PC-3 (cell line): Measurements from ENCODE around the gene TRPM2. TPM values are rescaled to one million over a fixed set of nuclear protein-coding genes. Genes with fewer than 3 reads are reported as not detected.

Experiments used
- ATAC-seq: fragments of 200-7000 bp; cut with Tn5 transposase; 2 replicates; pipeline ENCODE4 v1.9.1; 2020; ENCODE audit warnings: mild to moderate bottlenecking, moderate library complexity
- BruUV-seq: library from RNA; stranded (reverse); fragments of 400-500 nt; replicated peaks from 2 replicates; lab custom pipeline; 2021; lab: Mats Ljungman, UMichigan
- CTCF ChIA-PET: fragments of 300-600 bp; sonication (Branson Sonifier 250); formaldehyde crosslinking; loops from one replicate; lab custom pipeline; 2022; ENCODE audit warnings: antibody characterized with exemption; lab: Charles Lee
- POLR2A ChIA-PET: fragments of 300-600 bp; sonication (Branson Sonifier 250); formaldehyde crosslinking; loops from one replicate; lab custom pipeline; 2022; ENCODE audit warnings: antibody characterized with exemption; ENCODE audit not compliant: unreplicated experiment; lab: Charles Lee
- DNase-seq: peaks from one replicate; pipeline ENCODE4 v3.0.0-alpha.2; 2015
- H2AFZ ChIP-seq: fragments of 300-600 bp; sonication (generic); 2 replicates; pipeline ENCODE4 v1.6.0; 2016; ENCODE audit warnings: antibody characterized with exemption, low read length
- H3F3A ChIP-seq: fragments of 300-600 bp; sonication (generic); one replicate; pipeline ENCODE4 v1.6.0; 2017; ENCODE audit warnings: antibody characterized with exemption, low read length, control low read depth, mild to moderate bottlenecking; ENCODE audit not compliant: unreplicated experiment
- H3K27ac ChIP-seq: fragments of 300-600 bp; sonication (generic); 2 replicates; pipeline ENCODE4 v1.5.1; 2016; ENCODE audit warnings: mild to moderate bottlenecking, low read length
- H3K27me3 ChIP-seq: fragments of 300-600 bp; sonication (generic); 2 replicates; pipeline ENCODE4 v1.6.1; 2016; ENCODE audit warnings: low read length, mixed read lengths
- H3K36me3 ChIP-seq: fragments of 300-600 bp; sonication (generic); 2 replicates; pipeline ENCODE4 v1.6.1; 2016; ENCODE audit warnings: low read depth, mixed run types, low read length, mixed read lengths
- H3K4me1 ChIP-seq: fragments of 300-600 bp; sonication (generic); 2 replicates; pipeline ENCODE4 v1.5.1; 2016; ENCODE audit warnings: low read length; ENCODE audit not compliant: insufficient read depth
- H3K4me2 ChIP-seq: fragments of 300-600 bp; sonication (generic); 2 replicates; pipeline ENCODE4 v1.6.0; 2016; ENCODE audit warnings: low read length
- H3K4me3 ChIP-seq: fragments of 300-600 bp; sonication (generic); 2 replicates; pipeline ENCODE4 v1.5.1; 2016; ENCODE audit warnings: mild to moderate bottlenecking, low read length, mixed read lengths
- H3K79me2 ChIP-seq: fragments of 300-600 bp; sonication (generic); 2 replicates; pipeline ENCODE4 v1.6.1; 2017; ENCODE audit warnings: low read length, mixed read lengths
- H3K9ac ChIP-seq: fragments of 300-600 bp; sonication (generic); 2 replicates; pipeline ENCODE4 v1.6.0; 2016; ENCODE audit warnings: mild to moderate bottlenecking, low read length
- H3K9me2 ChIP-seq: fragments of 300-600 bp; sonication (generic); replicated peaks from 2 replicates; pipeline ENCODE4 v1.6.1; 2016; ENCODE audit warnings: mixed run types, low read length, mixed read lengths
- H3K9me3 ChIP-seq: fragments of 300-600 bp; sonication (generic); 2 replicates; pipeline ENCODE4 v1.6.1; 2016; ENCODE audit warnings: low read length, mixed read lengths
- H4K20me1 ChIP-seq: fragments of 300-600 bp; sonication (generic); 2 replicates; pipeline ENCODE4 v1.6.1; 2016; ENCODE audit warnings: low read length, mixed read lengths
- CTCF ChIP-seq: fragments of 300-600 bp; sonication (generic); conservative IDR thresholded peaks from 2 replicates; pipeline ENCODE4 v1.5.1; 2017; ENCODE audit warnings: antibody characterized with exemption, low read depth, mild to moderate bottlenecking, low read length
- EZH2 ChIP-seq: fragments of 300-600 bp; sonication (generic); IDR thresholded peaks from one replicate; pipeline ENCODE4 v1.6.1; 2017; ENCODE audit warnings: antibody characterized with exemption, mild to moderate bottlenecking, low read length; ENCODE audit not compliant: unreplicated experiment
- EZH2phosphoT487 ChIP-seq: fragments of 300-600 bp; sonication (generic); IDR thresholded peaks from 2 replicates; pipeline ENCODE4 v1.6.1; 2018; ENCODE audit warnings: mild to moderate bottlenecking, antibody characterized with exemption, low read length, borderline replicate concordance
- intact Hi-C: fragments of 100-400 bp; cut with micrococcal nuclease; formaldehyde crosslinking; loops from 2 replicates; pipeline ENCODE4 v1.9.0; 2023
- total RNA-seq: library from RNA; depleted of rRNA; stranded (reverse); fragments of >200 nt; gene quantifications from 2 replicates; pipeline ENCODE4 v1.2.3, GENCODE V29; 2014

Gene TRPM2
- total RNA-seq, 1 experiment from 2014 or later: 50.0 TPM

- ChIA-PET CTCF (no interaction called here), POLR2A (no interaction called here)
- Histone ChIP-seq H3K4me3 (no peak overlapping the region), H4K20me1 (no peaks in the 10 kb centered on the region), H3K9ac (no peak overlapping the region), H3K27me3 (peaks cover 37% of the 10 kb centered on the region), H3K4me1 (no peaks in the 10 kb centered on the region; the same call in 1 of the 2 replicates), H3K9me2 (no peaks in the 10 kb centered on the region), H3K79me2 (no peaks in the 10 kb centered on the region), H3F3A (no peaks in the 10 kb centered on the region), H3K4me2 (no peak overlapping the region), H3K27ac (no peak overlapping the region), H2AFZ (no peak overlapping the region), H3K36me3 (no peaks in the 10 kb centered on the region), H3K9me3 (no peaks in the 10 kb centered on the region)
- TF ChIP-seq EZH2 (no peak), CTCF (no peak), EZH2phosphoT487 (no peak)
- no peak for ATAC-seq
- DNase-seq: no peak
- intact Hi-C loops: no loop called here
- BruUV-seq: no TSS peak
These were observed 1.1 kb upstream of the TRPM2 start for GRCh38 chr21:44352253-44352860.

GRCh38 chr21:44354001-44354405 is 582 bp downstream of the TRPM2 start:
- Histone ChIP-seq H3K9me3 (no peaks in the 10 kb centered on the region), H3K36me3 (no peaks in the 10 kb centered on the region), H3K9ac (no peak overlapping the region), H3K79me2 (no peaks in the 10 kb centered on the region), H4K20me1 (no peaks in the 10 kb centered on the region), H3K27ac (no peak overlapping the region), H3K27me3 (peaks cover 33% of the 10 kb centered on the region), H3F3A (no peaks in the 10 kb centered on the region), H3K4me1 (no peaks in the 10 kb centered on the region), H3K4me3 (no peak overlapping the region), H2AFZ (no peak overlapping the region), H3K9me2 (no peaks in the 10 kb centered on the region), H3K4me2 (no peak overlapping the region)
- intact Hi-C loops: no loop called here
- ChIA-PET POLR2A (no interaction called here), CTCF (no interaction called here)
- TF ChIP-seq EZH2 (no peak), EZH2phosphoT487 (no peak), CTCF (no peak)
- no peak for ATAC-seq
- DNase-seq: no peak
- no TSS peak for BruUV-seq
